GM18867 (cell line): ENCODE results near the gene SNX2.

ENCODE experiments used
- ATAC-seq: cut with Tn5 transposase; IDR thresholded peaks from one replicate; pipeline ENCODE4 v1.9.1; 2021; ENCODE audit warnings: mild to moderate bottlenecking, moderate library complexity; ENCODE audit not compliant: unreplicated experiment

SNX2 gene

GRCh38 chr5:122770477-122770876 lies 4.4 kb upstream of the SNX2 start:
- ATAC-seq: no peak

DNA sequence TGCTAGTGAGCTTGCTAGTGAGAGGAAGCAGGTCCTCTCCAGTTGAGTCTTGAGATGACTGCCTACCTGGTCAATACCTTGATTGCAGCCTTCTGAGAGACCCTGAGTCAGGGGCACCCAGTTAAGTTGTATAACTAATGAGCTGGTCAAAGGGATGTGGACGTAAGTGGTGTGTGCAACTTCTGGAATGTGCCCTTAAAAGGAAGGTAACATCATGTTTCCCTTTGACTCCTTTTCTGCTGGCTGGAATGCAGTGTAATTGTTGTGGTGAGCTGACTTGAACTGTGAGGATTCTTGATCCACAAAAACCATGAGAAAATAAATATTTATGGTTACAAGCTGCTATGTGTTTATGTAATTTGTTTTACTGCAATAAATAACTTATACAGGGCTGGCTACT lies 2.4 kb upstream of the SNX2 start:
- no peak for ATAC-seq

DNA sequence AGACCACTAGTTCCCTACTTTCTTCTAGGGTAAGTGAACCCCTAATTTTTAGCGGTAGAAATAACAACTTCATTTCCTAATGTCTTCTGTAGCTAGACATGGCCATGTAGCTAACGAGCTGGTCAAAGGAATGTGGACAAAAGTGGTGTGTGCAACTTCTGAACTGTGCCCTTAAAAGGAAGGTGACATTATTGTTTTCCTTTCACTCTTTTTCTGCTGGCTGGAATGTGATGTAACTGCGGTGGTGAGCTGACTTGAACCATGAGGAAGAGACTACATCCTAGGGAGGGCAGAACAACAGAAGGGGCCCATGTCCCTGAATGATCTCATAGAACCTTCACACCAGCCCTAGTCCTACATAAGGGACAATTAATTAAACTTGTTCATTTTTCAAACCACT lies 1.3 kb upstream of the SNX2 start:
- ATAC-seq: no peak

DNA sequence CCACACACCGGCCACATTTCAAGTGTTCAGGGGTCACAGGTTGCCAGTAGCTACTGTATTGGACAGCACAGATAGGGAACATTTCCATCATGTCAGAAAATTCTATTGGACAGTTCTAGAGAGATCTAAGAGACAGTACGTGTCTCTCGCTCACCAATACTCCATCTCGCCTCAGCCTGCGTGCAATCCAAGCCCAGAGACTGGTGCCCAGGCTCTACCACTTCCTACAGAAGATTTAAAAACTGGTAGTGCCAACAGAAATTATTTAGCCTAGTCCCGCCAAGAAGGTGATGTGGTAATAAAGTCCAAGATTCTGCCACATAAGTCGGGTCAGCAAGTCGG lies 390 bp upstream of the SNX2 start:
- ATAC-seq: peak; percentile 31

DNA sequence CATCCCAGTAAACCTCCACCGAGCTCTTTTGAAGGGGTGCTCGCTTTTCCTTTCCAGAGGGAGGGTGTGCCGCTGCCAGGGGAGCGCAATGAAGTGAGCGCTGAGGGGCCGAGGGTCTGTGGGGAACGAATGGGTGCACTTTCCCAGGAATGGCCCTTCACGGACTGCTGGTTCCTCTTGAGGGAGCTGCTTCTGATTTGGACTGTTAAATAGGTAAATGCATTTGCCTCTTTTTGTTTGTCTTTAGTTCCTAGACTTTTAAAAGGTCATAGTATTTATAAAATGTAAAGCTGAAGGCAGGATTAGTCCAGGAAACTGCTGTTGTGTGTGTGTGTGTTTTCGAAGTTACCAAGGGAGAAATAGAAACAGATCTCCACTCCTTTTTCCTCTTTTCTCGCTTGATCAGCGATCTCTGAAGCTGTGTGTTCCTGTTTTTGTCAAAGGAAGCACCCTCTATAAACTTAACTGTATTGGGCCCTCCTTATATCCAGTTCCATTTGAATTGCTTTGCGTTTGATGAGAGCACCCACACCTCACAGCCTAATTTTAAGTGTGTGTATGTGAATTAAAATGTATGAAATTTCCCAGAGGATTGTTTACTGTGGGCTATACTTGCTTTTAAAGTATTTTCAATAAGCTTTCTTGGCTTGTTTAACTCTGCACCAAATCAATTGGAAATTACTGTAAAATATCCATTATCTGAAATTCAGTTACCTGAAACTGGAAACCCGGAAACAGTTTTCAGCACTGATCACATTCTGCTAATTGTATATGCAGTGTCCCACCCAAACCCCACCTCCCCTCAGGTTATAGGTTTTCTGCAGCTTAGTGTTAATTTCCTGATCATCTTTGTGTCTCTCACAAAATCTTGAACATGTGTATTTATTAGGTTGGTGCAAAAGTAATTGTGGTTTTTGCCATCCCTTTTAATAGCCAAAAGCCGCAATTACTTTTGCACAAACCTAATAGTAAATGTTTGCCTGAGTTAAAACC lies 966 bp downstream of the SNX2 start:
- no peak for ATAC-seq

DNA sequence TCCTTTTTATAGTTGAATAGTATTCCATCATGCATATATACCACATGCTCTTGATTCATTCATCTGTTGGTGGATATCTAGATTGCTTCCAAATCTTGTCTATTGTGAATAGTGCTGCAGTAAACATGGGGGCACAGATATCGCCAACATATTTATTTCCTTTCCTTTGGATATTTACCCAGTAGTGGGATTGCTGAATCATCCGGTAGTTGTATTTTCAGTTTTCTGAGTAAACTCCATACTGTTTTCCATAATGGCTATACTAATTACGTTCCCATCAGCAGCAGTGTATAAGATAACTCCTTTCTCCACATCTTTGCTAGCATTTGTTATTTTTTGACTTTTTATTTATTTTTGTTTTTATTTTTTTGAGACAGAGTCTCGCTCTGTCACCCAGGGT lies 3.3 kb downstream of the SNX2 start:
- no peak for ATAC-seq

GRCh38 chr5:122779451-122779850 lies 4.6 kb downstream of the SNX2 start:
- no peak for ATAC-seq

GRCh38 chr5:122780296-122780695 lies 5.4 kb downstream of the SNX2 start:
- no peak for ATAC-seq

DNA sequence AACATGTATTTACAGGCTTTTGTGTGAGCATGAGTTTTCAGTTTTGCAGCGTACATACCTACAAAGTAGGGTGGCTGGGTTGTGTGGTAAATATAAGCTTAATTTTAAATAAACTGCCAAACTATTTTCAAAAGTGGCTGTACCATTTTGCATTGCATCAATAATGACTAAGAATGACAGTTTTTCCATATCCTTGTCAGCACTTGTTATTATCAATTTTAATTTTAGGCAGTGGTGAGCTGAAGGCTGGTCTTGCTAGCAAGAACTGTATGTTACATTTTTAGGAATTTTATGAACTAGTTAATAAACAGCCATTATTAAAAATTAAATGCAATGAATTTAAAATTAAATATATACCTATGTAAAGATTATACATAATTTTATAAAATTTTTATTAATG lies 6.6 kb downstream of the SNX2 start:
- no peak for ATAC-seq

DNA sequence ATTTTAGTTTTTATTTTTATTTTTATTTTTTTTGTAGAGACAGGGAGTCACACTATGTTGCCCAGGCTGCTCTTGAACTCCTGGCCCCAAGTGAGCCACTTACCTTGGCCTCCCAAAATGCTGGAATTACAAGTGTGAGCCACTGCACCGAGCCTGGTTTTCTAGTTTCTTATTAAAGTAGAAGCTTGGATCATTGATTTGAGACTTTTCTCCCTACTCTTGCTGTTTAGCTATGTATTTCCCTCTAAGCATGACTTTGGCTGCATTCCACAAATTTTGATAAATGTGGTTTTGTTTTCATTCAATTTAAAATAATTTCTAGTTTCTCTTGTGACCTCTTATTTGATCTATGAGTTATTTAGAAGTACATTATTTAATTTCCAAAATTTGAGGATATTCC lies 10.4 kb downstream of the SNX2 start:
- no peak for ATAC-seq

GRCh38 chr5:122788371-122788770 lies 13.5 kb downstream of the SNX2 start:
- ATAC-seq: no peak

- ATAC-seq: no peak
These were observed 14.1 kb downstream of the SNX2 start for GRCh38 chr5:122788996-122789395.

- ATAC-seq: no peak
These were observed 14.7 kb downstream of the SNX2 start for GRCh38 chr5:122789461-122790171.

- ATAC-seq: no peak
These were observed 15.6 kb downstream of the SNX2 start for GRCh38 chr5:122790354-122791103.

DNA sequence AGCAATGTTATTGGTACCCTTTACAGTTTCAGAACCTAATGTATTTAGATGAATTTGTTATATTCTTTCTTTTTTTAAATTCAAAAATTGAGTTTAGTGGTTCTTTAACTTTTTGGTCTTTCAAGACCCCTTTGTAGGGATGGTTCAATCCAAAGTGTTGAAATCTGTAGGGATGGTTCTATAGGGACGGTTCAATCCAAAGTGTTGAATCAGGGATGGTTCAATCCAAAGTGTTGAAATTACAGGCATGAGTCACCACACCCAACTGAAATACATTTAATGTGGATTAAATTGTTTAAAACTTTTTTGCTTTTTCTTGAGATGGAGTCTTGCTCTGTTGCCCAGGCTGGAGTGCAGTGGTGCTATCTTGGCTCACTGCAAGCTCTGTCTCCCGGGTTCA lies 30.6 kb downstream of the SNX2 start:
- no peak for ATAC-seq

DNA sequence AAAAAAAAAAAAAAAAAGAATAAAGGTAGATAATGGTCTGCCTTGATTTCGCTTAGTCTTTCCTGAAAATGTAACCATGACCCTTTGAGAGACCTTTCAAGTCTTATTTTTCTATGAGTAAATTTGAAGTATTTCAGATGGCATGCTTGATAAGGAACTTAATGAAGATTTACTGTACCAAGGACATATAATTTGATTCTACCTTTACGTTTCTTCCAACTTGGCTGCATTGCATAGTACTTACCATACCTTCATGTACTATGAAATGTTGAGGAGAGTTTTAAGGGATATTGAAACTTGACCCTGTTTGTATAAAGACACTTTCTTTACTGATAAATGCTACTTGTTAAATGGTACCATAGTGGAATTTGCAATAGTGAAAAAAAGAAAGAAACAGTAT lies 35.5 kb downstream of the SNX2 start:
- ATAC-seq: no peak

GRCh38 chr5:122815218-122815767 lies 40.4 kb downstream of the SNX2 start:
- no peak for ATAC-seq

DNA sequence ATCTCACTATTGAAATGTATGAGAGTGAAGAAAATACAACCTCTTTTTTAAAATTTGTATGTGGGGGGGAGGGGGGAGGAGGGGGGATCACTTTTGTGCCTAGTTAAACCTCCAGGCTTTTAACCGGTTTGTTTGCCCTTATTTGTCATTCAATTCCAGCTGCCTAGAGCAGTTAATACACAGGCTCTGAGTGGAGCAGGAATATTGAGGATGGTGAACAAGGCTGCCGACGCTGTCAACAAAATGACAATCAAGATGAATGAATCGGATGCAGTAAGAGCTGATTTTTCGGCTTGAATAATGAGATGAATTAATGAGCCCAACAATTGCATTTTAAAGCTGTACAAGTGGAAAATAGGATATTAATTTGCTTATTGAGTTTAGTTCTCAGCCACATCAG lies 41.9 kb downstream of the SNX2 start:
- no peak for ATAC-seq

DNA sequence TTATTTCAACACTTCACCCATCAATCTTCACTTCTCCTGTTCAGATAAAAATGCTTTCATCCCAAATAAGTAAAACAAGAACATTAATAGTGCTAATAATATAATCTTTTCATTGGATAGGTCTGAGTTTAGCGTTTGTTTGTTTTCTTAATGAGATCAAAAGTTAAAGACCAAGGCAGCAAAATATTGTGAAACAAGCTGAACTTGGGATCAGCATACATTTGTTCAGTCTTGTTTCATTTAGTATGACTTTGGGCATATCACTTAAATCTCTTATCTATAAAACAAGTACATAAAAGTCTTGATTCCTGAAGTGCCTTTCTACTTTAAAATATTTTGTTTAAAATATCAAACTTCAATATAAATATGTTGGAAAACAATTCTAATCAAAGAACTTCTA lies 57.1 kb downstream of the SNX2 start:
- ATAC-seq: no peak

DNA sequence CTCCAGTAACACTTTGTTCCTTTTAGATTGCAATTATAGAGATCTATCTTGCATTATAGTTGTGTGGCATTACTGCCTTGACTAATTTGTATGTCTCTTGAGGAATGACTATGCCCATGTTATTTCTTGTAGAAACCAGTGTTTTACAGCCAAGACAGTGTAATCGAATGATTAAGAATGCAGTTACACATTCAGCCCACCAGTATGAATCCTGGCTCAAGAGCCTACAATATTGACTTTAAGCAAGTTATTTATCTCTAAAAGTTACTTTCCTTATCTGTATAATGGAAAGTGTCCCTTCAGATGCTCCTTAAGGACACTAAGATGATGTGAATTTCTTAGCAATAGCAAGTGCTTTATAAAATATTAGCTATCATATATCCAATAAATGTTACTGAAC lies 60.8 kb downstream of the SNX2 start:
- ATAC-seq: no peak

DNA sequence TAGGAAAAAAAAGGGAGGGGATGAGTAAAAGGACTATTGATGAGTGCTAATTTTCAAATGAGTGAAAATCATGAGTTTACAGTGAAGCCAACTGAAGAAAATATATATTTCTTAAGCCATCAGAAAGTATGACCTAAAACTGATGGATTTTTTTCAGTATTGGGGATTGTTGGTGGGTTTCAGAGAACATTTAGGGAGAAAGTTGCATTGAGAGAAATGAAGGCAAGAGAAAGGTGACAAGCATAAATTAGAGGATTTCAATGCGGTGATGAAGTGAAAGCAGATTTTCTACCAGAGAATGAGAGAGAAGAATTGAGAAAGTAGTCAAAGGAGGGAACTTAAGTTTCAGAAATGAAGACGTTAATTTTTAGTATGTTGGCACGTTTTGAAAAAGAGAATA lies 62.1 kb downstream of the SNX2 start:
- no peak for ATAC-seq
